ENCODE data around the gene ARFGAP1. TPM values are rescaled to one million over a fixed set of nuclear protein-coding genes. Genes with fewer than 3 reads are reported as not detected.

ARFGAP1 gene
- total and polyA plus RNA-seq, 2 experiments from 2014 or later: 41.5 to 95.5 TPM

DNA sequence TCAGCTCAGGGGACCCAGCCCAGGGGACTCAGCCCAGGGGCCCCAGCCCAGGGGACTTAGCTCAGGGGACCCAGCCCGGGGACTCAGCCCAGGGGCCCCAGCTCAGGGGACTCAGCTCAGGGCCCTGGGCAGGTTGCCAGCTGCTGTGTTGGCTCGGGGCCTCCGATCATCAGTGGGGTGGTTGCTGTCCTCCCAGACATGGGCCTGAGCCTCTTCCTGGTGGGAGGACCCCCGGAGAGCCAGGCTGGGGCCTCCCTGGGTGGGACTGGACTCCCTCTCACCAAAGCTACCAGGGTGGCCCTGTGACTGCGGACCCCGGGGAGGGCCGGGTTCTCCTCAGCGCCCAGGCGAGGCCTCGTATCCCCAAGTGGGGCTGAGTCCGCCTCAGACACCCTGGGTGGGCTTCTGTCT is 24.8 kb downstream of the ARFGAP1 start:
- Histone ChIP-seq H3K36me3 (ENCODE audit: insufficient read depth) (no peaks in the 10 kb centered on the region), H4K20me1 (replicated peaks; ENCODE audit: insufficient read depth) (no peaks in the 10 kb centered on the region), H3K27me3 (ENCODE audit: insufficient read depth) (no peaks in the 10 kb centered on the region), H3F3A (replicated peaks; ENCODE audit: low read depth) (no peaks in the 10 kb centered on the region), H3K4me1 (ENCODE audit: insufficient read depth) (peaks cover 16% of the 10 kb centered on the region), H3K27ac (ENCODE audit: low read depth) (no peak overlapping the region), H3K4me2 (no peak overlapping the region), H3K4me3 (no peak overlapping the region), H3K9me2 (ENCODE audit: insufficient read depth) (no peaks in the 10 kb centered on the region), H2AFZ (no peak overlapping the region), H3K79me2 (replicated peaks; ENCODE audit: insufficient read depth) (no peaks in the 10 kb centered on the region)
- ATAC-seq (no peak), DNase-seq (ENCODE audit: low spot score) (no peak)
- H3K4me1 Mint-ChIP-seq: peaks cover 16% of the 10 kb centered on the region
- no peak overlapping the region for H3K27ac Mint-ChIP-seq
- TF ChIP-seq EZH2 (IDR thresholded peaks at IDR 0.05; ENCODE audit: low read depth, unreplicated experiment) (no peak), ZNF462 (CRISPR knock-in tag; IDR thresholded peaks at IDR 0.05) (no peak)
- TF ChIP-seq, protein P1, sequence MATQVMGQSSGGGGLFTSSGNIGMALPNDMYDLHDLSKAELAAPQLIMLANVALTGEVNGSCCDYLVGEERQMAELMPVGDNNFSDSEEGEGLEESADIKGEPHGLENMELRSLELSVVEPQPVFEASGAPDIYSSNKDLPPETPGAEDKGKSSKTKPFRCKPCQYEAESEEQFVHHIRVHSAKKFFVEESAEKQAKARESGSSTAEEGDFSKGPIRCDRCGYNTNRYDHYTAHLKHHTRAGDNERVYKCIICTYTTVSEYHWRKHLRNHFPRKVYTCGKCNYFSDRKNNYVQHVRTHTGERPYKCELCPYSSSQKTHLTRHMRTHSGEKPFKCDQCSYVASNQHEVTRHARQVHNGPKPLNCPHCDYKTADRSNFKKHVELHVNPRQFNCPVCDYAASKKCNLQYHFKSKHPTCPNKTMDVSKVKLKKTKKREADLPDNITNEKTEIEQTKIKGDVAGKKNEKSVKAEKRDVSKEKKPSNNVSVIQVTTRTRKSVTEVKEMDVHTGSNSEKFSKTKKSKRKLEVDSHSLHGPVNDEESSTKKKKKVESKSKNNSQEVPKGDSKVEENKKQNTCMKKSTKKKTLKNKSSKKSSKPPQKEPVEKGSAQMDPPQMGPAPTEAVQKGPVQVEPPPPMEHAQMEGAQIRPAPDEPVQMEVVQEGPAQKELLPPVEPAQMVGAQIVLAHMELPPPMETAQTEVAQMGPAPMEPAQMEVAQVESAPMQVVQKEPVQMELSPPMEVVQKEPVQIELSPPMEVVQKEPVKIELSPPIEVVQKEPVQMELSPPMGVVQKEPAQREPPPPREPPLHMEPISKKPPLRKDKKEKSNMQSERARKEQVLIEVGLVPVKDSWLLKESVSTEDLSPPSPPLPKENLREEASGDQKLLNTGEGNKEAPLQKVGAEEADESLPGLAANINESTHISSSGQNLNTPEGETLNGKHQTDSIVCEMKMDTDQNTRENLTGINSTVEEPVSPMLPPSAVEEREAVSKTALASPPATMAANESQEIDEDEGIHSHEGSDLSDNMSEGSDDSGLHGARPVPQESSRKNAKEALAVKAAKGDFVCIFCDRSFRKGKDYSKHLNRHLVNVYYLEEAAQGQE (IDR thresholded peaks at IDR 0.05; ENCODE audit: unreplicated experiment): no peak
- no peak overlapping the region for H3K4me3 Mint-ChIP-seq
- H3K9me3 Mint-ChIP-seq: no peaks in the 10 kb centered on the region
- no peaks in the 10 kb centered on the region for H3K36me3 Mint-ChIP-seq (ENCODE audit: low read depth)
- H3K27me3 Mint-ChIP-seq (ENCODE audit: insufficient read depth, low read depth, poor library complexity): peaks cover 20% of the 10 kb centered on the region
